ENCODE data around the gene ERVK3-1. TPM values are rescaled to one million over a fixed set of nuclear protein-coding genes. Genes with fewer than 3 reads are reported as not detected.

ERVK3-1 gene
- total RNA-seq, 4 donors from 2014 or later, result 27.1 to 38.2 (median 32.4) TPM

- no peaks in the 10 kb centered on the region for H3K4me1 ChIP-seq
- TF ChIP-seq POLR2A (IDR thresholded peaks at IDR 0.05) (no peak), CTCF (IDR thresholded peaks at IDR 0.05 in 4 of 5, conservative IDR thresholded peaks at IDR 0.05 in 1 of 5) (no peak)
- in situ Hi-C loops (cut with MboI; ENCODE audit: low sequenced_read_pairs in 4 of 4), result no loop called here
- H3K9me3 ChIP-seq, result peaks cover 0 to 6% (median 5%) of the 10 kb centered on the region in 3 donors
- ATAC-seq, result no peak
- intact Hi-C loops (cut with DNase I; ENCODE audit: low total_unique reads), result no loop called here
- DNase-seq, result no peak
- H3K4me3 ChIP-seq, result no peak overlapping the region
- H3K27me3 ChIP-seq, result no peaks in the 10 kb centered on the region
- peaks cover 2 to 68% of the 10 kb centered on the region in 2 donors for H3K36me3 ChIP-seq
- H3K27ac ChIP-seq, result no peak overlapping the region
Measured at GRCh38 chr19:58294743-58295374, 10.3 kb upstream of the ERVK3-1 start.

- in situ Hi-C loops (cut with MboI; ENCODE audit: low sequenced_read_pairs in 4 of 4) (no loop called here), intact Hi-C loops (cut with DNase I; ENCODE audit: low total_unique reads) (no loop called here)
- no peak for TF ChIP-seq POLR2A (IDR thresholded peaks at IDR 0.05)
- TF ChIP-seq CTCF (IDR thresholded peaks at IDR 0.05 in 4 of 5, conservative IDR thresholded peaks at IDR 0.05 in 1 of 5), result no peak
- peaks cover 2 to 69% of the 10 kb centered on the region in 2 donors for H3K36me3 ChIP-seq
- no peak for ATAC-seq
- DNase-seq, result no peak
- peaks cover 0 to 7% (median 5%) of the 10 kb centered on the region in 3 donors for H3K9me3 ChIP-seq
- no peak overlapping the region for H3K4me3 ChIP-seq
- no peak overlapping the region for H3K27ac ChIP-seq
- no peaks in the 10 kb centered on the region for H3K4me1 ChIP-seq
- no peaks in the 10 kb centered on the region for H3K27me3 ChIP-seq
Measured at GRCh38 chr19:58296104-58296503, 9.1 kb upstream of the ERVK3-1 start.

- DNase-seq (no peak), ATAC-seq (no peak)
- in situ Hi-C loops (cut with MboI; ENCODE audit: low sequenced_read_pairs in 4 of 4), result no loop called here
- TF ChIP-seq POLR2A (IDR thresholded peaks at IDR 0.05) (no peak), CTCF (IDR thresholded peaks at IDR 0.05 in 4 of 5, conservative IDR thresholded peaks at IDR 0.05 in 1 of 5) (no peak)
- peaks cover 0 to 7% (median 6%) of the 10 kb centered on the region in 3 donors for H3K9me3 ChIP-seq
- H3K36me3 ChIP-seq, result peaks cover 0 to 30% of the 10 kb centered on the region in 2 donors
- intact Hi-C loops (cut with DNase I; ENCODE audit: low total_unique reads), result loop anchor here (10.0 kb wide), 1 partner anchor 1896 kb away; the partner anchor contains the start of gene ZNF583
- H3K27me3 ChIP-seq, result peaks cover 0 to 5% (median 0%) of the 10 kb centered on the region in 3 donors
- H3K4me3 ChIP-seq, result no peak overlapping the region
- H3K27ac ChIP-seq, result no peak overlapping the region
- peaks cover 5 to 7% of the 10 kb centered on the region in 2 donors for H3K4me1 ChIP-seq
Measured at GRCh38 chr19:58300620-58301019, 4.6 kb upstream of the ERVK3-1 start.

GRCh38 chr19:58304255-58304654 lies 922 bp upstream of the ERVK3-1 start:
- TF ChIP-seq CTCF (IDR thresholded peaks at IDR 0.05 in 4 of 5, conservative IDR thresholded peaks at IDR 0.05 in 1 of 5) (no peak), POLR2A (IDR thresholded peaks at IDR 0.05) (no peak)
- Histone ChIP-seq H3K4me3 (peak overlapping the region; percentile 58 to 93 (median 86)), H3K27me3 (peaks cover 0 to 5% (median 0%) of the 10 kb centered on the region in 3 donors), H3K27ac (peak overlapping the region; percentile 85 to 93 (median 89)), H3K36me3 (peaks cover 0 to 40% of the 10 kb centered on the region in 2 donors), H3K4me1 (peaks cover 12 to 14% of the 10 kb centered on the region in 2 donors), H3K9me3 (peaks cover 0 to 7% (median 6%) of the 10 kb centered on the region in 3 donors)
- intact Hi-C loops (cut with DNase I; ENCODE audit: low total_unique reads) (loop anchor here (2.0 to 10.0 kb wide), 2 partner anchors 59 to 1899 kb away; partner anchors contain the start of genes ZNF497 and ZNF583), in situ Hi-C loops (cut with MboI; ENCODE audit: low sequenced_read_pairs in 4 of 4) (no loop called here)
- DNase-seq, result no peak
- ATAC-seq, result no peak
